GM15510 (cell line): Measurements from ENCODE around the gene POLD3.

Experiments used
- POLR2A ChIP-seq: IDR thresholded peaks from 3 replicates; pipeline ENCODE4 v1.6.1; 2011; ENCODE audit warnings: borderline replicate concordance; ENCODE audit not compliant: insufficient read length; ENCODE audit errors: extremely low read depth

The POLD3 gene

GRCh38 chr11:74683941-74684481 lies 91.6 kb downstream of the POLD3 start:
- TF ChIP-seq POLR2A = no peak

DNA sequence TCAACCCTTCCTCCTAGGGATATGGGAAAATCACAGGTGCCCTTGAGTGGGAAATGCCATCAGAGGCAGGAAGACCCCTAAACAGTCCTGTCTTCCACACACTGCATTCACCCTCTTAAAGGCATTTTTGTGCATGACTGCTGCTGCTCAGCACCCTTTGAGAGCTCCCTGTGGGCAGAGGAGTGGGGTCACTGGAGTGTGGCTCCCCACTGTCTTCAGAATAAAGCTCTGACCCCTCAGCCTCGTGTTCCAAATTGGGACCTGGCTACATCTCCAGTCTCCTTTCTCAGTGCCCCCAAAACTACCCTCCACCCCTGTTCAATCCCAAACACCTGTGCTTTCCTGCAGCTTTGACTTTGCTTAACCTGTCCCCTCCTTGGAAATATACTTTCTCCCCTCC lies 92.3 kb downstream of the POLD3 start:
- TF ChIP-seq POLR2A = no peak

- no peak for TF ChIP-seq POLR2A
These were observed 93.0 kb downstream of the POLD3 start for GRCh38 chr11:74685338-74685737.

DNA sequence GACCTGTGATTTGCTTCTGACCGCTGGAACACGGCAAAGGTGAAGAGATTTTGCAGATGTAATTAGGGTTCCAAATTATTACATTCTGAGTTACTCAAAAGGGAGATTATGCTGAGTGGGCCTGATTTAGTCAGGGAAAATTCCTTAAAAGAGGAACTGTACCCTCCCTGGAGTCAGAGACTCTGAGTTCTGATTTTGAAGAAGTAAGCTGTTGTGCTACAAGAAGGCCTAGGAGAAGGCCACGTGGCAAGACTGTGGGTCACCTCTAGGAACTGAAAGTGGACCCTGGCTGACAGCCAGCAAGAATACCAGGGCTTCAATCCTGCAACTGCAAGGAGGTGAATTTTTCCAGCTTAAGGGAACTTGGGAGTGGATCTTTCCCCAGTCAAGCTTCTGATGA lies 93.5 kb downstream of the POLD3 start:
- no peak for TF ChIP-seq POLR2A

GRCh38 chr11:74686792-74687191 lies 94.4 kb downstream of the POLD3 start:
- TF ChIP-seq POLR2A = no peak

DNA sequence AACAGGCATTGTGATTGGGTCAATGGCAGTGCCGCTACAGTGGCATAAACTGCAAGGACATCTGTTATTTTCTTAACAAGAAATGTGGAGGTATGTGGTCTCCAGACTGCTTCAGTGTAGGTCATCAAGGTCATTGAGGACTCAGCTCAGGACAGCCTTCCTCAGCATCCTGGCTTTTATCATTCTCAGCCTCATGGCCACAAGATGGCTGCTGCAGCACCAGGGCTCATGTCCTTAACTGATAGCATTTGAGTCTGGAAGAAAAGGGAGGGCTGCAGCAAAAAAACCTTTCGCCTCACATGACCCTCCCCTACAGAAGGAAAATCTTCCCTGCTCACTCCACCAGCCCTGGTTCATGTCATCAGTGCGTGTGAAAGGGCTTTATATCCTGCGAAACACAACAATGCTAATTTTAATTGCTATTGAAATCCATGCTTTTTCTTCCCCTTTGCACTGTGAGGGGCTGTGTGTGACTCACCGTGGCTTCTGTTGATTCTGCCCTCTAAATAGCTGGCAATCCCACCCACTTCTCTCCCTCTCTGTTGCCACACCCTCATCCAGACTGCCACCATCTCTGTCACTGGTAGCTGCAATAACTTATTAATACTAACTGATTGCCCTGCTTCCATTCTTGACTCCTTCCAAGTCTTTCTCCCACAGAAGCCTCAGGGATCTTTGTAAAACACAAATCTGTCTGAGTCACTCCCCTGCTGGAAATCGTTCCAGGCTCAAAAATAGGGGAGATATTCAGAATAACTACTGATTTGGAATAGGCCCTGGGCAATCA lies 95.0 kb downstream of the POLD3 start:
- no peak for TF ChIP-seq POLR2A

DNA sequence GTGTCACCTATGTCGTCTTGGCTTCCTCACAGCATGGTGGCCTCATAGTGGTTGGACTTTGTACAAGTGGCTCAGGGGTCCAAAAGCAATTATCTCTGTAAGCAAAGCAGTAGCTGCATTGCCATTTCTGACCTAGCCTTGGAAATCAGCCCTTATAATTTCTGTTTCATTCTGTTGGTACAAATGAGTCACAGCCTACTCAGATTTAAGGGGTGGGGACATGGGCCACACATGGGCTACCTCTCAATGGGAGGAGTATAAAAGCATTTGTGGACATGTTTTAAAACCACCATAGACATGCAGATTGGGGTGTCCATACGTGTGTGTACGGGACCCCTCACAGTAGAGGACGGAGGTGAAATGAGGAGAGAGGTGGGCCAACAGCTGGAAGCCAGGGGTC lies 97.3 kb downstream of the POLD3 start:
- no peak for TF ChIP-seq POLR2A

DNA sequence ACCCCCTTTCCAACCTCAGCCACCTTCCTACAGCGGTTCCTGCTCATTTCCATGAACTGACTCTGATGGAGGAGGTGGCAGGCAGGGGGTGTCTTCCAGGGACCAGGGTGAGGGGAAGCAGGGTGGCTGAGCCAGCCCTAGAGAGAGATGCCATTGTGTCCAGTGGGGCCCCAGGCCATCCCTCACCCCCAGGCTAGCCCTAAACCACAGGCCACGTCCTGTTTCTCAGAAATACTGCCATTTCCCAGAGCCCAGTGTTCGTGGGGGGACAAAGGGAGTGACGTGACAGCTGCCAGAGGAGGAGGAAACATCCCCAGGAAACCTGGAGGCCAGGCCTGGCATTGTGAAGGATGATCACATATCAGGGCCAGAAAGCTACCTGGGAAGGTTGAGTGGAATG lies 99.4 kb downstream of the POLD3 start:
- no peak for TF ChIP-seq POLR2A
